Right lobe of liver (tissue), 6 donors: ENCODE measurements around the gene NUB1. TPM values are rescaled to one million over a fixed set of nuclear protein-coding genes. Genes with fewer than 3 reads are reported as not detected.

Experiments used
- ATAC-seq, 4 donors: fragments of 200-7000 bp; cut with Tn5 transposase; one replicate each; pipeline ENCODE4 v1.9.1; 2020; ENCODE audit warnings: mild to moderate bottlenecking in 4 of 4, moderate library complexity in 4 of 4
- DNase-seq, 3 donors: peaks; one replicate each; pipeline ENCODE4 v3.0.0-alpha.2; 2020
- H3K27ac ChIP-seq, 3 donors: fragments of 200-600 bp; one replicate each; pipeline ENCODE4 v1.8.0; 2022
- H3K27me3 ChIP-seq, 2 donors: fragments of 200-600 bp; one replicate each; pipeline ENCODE4 v1.8.0; 2022
- H3K36me3 ChIP-seq, 4 donors: fragments of 200-600 bp; sonication (generic) in 1 of 4; one replicate each; pipeline versions ENCODE4 v1.5.1 to v1.8.0; 2017 to 2022; ENCODE audit warnings: control low read depth in 1 of 4
- H3K4me1 ChIP-seq, 4 donors: fragments of 200-600 bp; sonication (generic) in 1 of 4; one replicate each; pipeline versions ENCODE4 v1.5.1 to v1.8.0; 2017 to 2022; ENCODE audit warnings: control low read depth in 1 of 4
- H3K4me3 ChIP-seq, 3 donors: fragments of 200-600 bp; one replicate each; pipeline ENCODE4 v1.8.0; 2022
- H3K9me3 ChIP-seq, 4 donors: fragments of 200-600 bp; sonication (generic) in 1 of 4; one replicate each; pipeline versions ENCODE4 v1.5.1 to v1.8.0; 2017 to 2022; ENCODE audit warnings: control low read depth in 1 of 4
- CTCF ChIP-seq, 4 donors: fragments of 200-600 bp in 3 of 4; fragments of 450-650 bp in 1 of 4; IDR thresholded peaks; one replicate each; pipeline versions ENCODE4 v1.5.1 to v1.8.0; 2016 to 2022; ENCODE audit warnings: antibody characterized with exemption in 4 of 4, mild to moderate bottlenecking in 2 of 4
- POLR2A ChIP-seq: fragments of 450-650 bp; IDR thresholded peaks from one replicate; pipeline ENCODE4 v1.6.1; 2017; ENCODE audit warnings: antibody characterized with exemption, mild to moderate bottlenecking
- WGBS: methylation state at CpG from one replicate; pipeline ENCODE4 v1.1.6; 2018; ENCODE audit warnings: low coverage, low lambda C conversion rate; ENCODE audit not compliant: insufficient coverage; ENCODE audit errors: missing lambda C conversion rate; 5-methylcytosine and 5-hydroxymethylcytosine counted together
- intact Hi-C, 2 donors: fragments of 100-400 bp; cut with DNase I; formaldehyde crosslinking; loops; one replicate each; pipeline versions ENCODE4 v1.11.2 to v1.14.1; 2022
- total RNA-seq, 6 experiments: library from RNA; depleted of rRNA in 2 of 6; stranded (reverse); fragments of >200 nt in 2 of 6; fragmentation: NEBNext Ultra II Directional in 3 of 6; extraction: Animal tissue kit (Norgen Biotek cat#: 25700) in 3 of 6; gene quantifications; one replicate each; pipeline versions ENCODE4 v1.1.0 to v1.2.4, GENCODE V29; 2016 to 2023
- donor health status: DM: no; HTN: yes; CAD: no.
- donor health status: DM: no; HTN: no; CAD: no.
- donor health status: DM: no; HTN: no; CAD: no.
- donor health status: DM: no; HTN: yes; CAD: no.
- donor health status: DM: no; HTN: yes; CAD: no.

NUB1 gene
- total RNA-seq, 6 experiments from 2014 or later: 21.1 to 31.3 (median 26.2) TPM

DNA sequence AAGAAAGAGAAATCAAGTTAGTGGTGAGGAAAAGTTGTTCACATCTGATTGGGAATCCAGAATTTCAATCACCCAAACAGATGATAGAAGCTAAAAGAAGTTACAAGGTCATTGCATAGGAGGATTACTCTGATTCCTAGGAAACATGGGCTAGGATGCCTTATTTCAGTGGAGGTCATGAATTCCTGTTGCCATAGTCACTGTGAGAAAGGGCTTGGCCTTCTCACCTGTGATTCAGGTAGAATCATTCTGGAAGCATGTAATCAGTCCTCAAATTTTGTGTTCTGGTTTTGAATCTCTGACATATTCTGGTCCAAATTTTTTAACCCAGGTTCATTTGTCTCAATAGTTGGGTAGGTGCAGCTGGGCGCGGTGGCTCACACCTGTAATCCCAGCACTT, 4.3 kb upstream of the NUB1 start:
- Histone ChIP-seq H3K27ac (no peak overlapping the region), H3K27me3 (no peaks in the 10 kb centered on the region), H3K4me3 (no peak overlapping the region), H3K4me1 (no peaks in the 10 kb centered on the region), H3K9me3 (no peaks in the 10 kb centered on the region), H3K36me3 (no peaks in the 10 kb centered on the region)
- intact Hi-C loops: no loop called here
- WGBS: 100% methylated on average over 2 of the region's 2 CpGs
- TF ChIP-seq POLR2A (no peak), CTCF (IDR thresholded peaks at IDR 0.05) (no peak)
- ATAC-seq (no peak), DNase-seq (no peak)

DNA sequence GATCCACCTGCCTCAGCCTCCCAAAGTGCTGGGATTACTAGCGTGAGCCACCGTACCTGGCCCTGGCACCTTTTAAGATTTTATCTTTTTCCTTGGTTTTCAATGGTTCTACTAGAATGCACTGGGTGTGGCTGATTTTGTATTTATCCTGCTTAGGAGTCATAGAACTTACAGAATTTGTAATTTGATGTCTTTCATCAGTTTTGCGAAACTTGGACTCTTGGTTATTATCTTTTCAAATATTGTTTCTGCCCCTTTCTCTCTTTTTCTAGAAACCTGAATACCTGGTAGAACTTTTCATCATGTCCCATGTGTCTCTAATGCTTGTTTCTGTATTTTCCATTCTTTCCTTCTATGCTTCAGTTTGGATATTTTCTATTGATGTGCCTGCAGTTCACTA, 2.8 kb upstream of the NUB1 start:
- WGBS: 87% methylated on average over 3 of the region's 3 CpGs
- Histone ChIP-seq H3K36me3 (peaks cover 0 to 3% (median 0%) of the 10 kb centered on the region in 4 donors), H3K4me1 (peaks cover 0 to 8% (median 2%) of the 10 kb centered on the region in 4 donors), H3K4me3 (no peak overlapping the region), H3K27ac (no peak overlapping the region), H3K27me3 (no peaks in the 10 kb centered on the region), H3K9me3 (no peaks in the 10 kb centered on the region)
- DNase-seq (no peak), ATAC-seq (no peak)
- TF ChIP-seq POLR2A (no peak), CTCF (IDR thresholded peaks at IDR 0.05) (no peak)
- intact Hi-C loops: no loop called here

- H3K9me3 ChIP-seq: no peaks in the 10 kb centered on the region
- peaks cover 0 to 3% (median 0%) of the 10 kb centered on the region in 4 donors for H3K36me3 ChIP-seq
- DNase-seq: no peak
- peak overlapping the region in 2 of 3 donors; percentile 24 to 30 for H3K27ac ChIP-seq
- no peak overlapping the region for H3K4me3 ChIP-seq
- H3K4me1 ChIP-seq: peaks cover 0 to 8% (median 2%) of the 10 kb centered on the region in 4 donors
- WGBS: 59% methylated on average over 7 of the region's 7 CpGs
- no peak for TF ChIP-seq CTCF (IDR thresholded peaks at IDR 0.05)
- TF ChIP-seq POLR2A: no peak
- no peaks in the 10 kb centered on the region for H3K27me3 ChIP-seq
- ATAC-seq: no peak
- intact Hi-C loops: no loop called here
Observed at GRCh38 chr7:151339651-151340382, 1.8 kb upstream of the NUB1 start.

- DNase-seq (no peak), ATAC-seq (no peak)
- no peaks in the 10 kb centered on the region for H3K9me3 ChIP-seq
- TF ChIP-seq CTCF (IDR thresholded peaks at IDR 0.05): no peak
- TF ChIP-seq POLR2A: no peak
- peak overlapping the region in 1 of 3 donors; percentile 44 for H3K27ac ChIP-seq
- H3K4me1 ChIP-seq: peaks cover 0 to 8% (median 5%) of the 10 kb centered on the region in 4 donors
- intact Hi-C loops: no loop called here
- H3K36me3 ChIP-seq: peaks cover 0 to 7% (median 3%) of the 10 kb centered on the region in 4 donors
- H3K27me3 ChIP-seq: no peaks in the 10 kb centered on the region
- peak overlapping the region in 2 of 3 donors; percentile 92 for H3K4me3 ChIP-seq
- WGBS: 65% methylated on average over 12 of the region's 12 CpGs
Observed at GRCh38 chr7:151340794-151341356, 737 bp upstream of the NUB1 start.
